GM12872 (cell line): ENCODE measurements around the gene CSGALNACT2.

Source experiments
- CTCF ChIP-seq: IDR thresholded peaks from 3 replicates; pipeline ENCODE4 v1.5.1; 2011; ENCODE audit warnings: low read depth, mild to moderate bottlenecking, low read length, moderate library complexity; ENCODE audit not compliant: insufficient read depth

CSGALNACT2 gene

GRCh38 chr10:43200538-43201390, 62.5 kb downstream of the CSGALNACT2 start:
- no peak for TF ChIP-seq CTCF

- TF ChIP-seq CTCF = no peak
Measured at GRCh38 chr10:43201545-43202131, 63.4 kb downstream of the CSGALNACT2 start.

GRCh38 chr10:43202224-43202656, 64.0 kb downstream of the CSGALNACT2 start:
- peak; percentile 79 for TF ChIP-seq CTCF

- TF ChIP-seq CTCF = no peak
Measured at GRCh38 chr10:43202657-43203447, 64.6 kb downstream of the CSGALNACT2 start.

GRCh38 chr10:43203448-43204041, 65.3 kb downstream of the CSGALNACT2 start:
- no peak for TF ChIP-seq CTCF

- 0 out of 3 replicates have a peak, but pooled peaks have one; percentile 16 for TF ChIP-seq CTCF
Measured at GRCh38 chr10:43204042-43204942, 66.0 kb downstream of the CSGALNACT2 start.
